ENCODE results near the gene HOXB1. TPM values are rescaled to one million over a fixed set of nuclear protein-coding genes. Genes with fewer than 3 reads are reported as not detected.

The HOXB1 gene
- total RNA-seq, 1 donor = not detected

DNA sequence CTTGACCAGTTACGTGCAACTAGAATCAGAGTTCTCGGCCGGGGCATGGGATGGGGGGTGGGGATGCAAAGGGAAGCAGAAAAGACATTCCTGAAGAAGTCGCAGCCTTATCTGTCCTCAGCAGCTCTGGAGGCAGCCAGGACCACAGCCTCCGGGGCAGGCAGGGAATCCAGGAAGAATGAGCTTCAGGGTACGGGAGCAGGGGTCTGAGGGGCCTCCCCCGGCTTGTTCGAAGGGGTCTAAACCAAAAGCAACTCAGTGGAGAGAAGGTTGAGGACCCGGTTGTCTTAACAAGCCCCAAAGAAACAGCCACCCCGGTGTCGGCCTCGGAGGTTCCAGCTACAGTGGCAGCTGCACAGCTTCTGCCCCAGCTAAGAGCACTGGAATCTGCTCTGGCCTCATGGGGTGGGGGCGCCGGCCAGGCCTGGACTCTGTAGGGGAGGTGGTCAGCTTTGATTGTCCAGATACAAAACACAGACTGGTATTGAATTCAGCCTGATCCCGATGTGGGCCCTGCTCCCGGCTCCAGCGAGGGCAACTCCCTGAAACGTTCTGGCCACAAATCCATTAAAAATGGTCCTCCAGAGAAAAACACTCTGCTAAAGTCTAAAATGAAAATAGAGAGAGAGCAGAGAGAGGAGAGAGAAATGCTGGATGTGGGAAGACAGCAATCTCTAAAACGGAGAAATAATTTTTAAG, 39.7 kb upstream of the HOXB1 start:
- H3K4me3 ChIP-seq (ENCODE audit: low read depth, low read length) = no peak overlapping the region
- no peak for DNase-seq (ENCODE audit: low read depth)
- TF ChIP-seq, protein P1, sequence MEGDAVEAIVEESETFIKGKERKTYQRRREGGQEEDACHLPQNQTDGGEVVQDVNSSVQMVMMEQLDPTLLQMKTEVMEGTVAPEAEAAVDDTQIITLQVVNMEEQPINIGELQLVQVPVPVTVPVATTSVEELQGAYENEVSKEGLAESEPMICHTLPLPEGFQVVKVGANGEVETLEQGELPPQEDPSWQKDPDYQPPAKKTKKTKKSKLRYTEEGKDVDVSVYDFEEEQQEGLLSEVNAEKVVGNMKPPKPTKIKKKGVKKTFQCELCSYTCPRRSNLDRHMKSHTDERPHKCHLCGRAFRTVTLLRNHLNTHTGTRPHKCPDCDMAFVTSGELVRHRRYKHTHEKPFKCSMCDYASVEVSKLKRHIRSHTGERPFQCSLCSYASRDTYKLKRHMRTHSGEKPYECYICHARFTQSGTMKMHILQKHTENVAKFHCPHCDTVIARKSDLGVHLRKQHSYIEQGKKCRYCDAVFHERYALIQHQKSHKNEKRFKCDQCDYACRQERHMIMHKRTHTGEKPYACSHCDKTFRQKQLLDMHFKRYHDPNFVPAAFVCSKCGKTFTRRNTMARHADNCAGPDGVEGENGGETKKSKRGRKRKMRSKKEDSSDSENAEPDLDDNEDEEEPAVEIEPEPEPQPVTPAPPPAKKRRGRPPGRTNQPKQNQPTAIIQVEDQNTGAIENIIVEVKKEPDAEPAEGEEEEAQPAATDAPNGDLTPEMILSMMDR (IDR thresholded peaks at IDR 0.05; ENCODE audit: insufficient read depth, low read depth, low read length) = no peak

DNA sequence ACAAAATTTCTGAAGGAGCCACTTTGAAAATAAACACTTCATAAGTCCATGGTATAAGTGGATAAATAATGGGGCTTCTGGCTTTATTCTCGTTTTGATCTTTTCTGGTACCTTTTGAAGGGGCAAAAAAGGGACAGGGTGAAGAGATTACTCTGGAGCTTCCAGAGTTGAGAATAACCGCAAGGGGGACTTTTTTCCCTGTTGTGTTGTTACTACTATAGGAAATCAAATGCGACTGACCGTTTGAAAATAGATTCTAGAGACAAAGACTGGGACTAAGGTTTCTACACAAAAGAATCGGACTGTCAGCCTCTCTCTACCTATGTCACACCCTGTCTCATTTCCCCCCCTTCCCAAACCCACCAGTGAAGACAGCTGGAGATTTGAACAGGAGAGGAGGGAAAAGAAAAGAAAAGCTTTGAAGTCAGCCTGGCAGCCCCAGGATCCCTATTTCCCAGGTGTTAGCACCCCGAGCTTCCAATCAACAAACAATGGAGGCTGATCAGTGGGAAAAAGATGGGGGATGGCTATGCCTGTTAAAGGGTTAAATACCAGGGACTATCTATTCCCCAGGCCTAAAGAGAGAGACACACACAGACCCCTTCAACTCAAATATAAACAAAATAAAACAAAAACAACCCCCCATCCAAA, 39.0 kb upstream of the HOXB1 start:
- no peak for DNase-seq (ENCODE audit: low read depth)
- H3K4me3 ChIP-seq (ENCODE audit: low read depth, low read length) = no peak overlapping the region
- TF ChIP-seq, protein P1 (IDR thresholded peaks at IDR 0.05; ENCODE audit: insufficient read depth, low read depth, low read length) = no peak

DNA sequence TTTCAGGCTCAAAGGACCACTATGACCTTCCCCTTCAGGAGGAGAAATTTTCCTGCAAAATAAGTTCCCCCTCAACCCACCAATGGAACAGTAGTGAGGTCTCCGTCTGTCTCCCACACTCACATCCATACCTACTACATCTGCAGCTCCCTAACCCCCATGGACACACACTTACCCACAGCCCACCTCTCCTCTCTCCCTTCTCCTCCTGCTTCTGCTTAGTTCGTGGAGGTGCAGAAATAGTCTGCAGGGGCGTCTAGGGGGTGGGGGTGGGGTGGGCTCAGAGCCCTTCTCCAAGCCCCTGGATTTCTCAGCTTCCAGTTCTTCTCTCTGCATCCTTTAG, 38.4 kb upstream of the HOXB1 start:
- H3K4me3 ChIP-seq (ENCODE audit: low read depth, low read length) = no peak overlapping the region
- DNase-seq (ENCODE audit: low read depth) = no peak
- TF ChIP-seq, protein P1 (IDR thresholded peaks at IDR 0.05; ENCODE audit: insufficient read depth, low read depth, low read length) = no peak

DNA sequence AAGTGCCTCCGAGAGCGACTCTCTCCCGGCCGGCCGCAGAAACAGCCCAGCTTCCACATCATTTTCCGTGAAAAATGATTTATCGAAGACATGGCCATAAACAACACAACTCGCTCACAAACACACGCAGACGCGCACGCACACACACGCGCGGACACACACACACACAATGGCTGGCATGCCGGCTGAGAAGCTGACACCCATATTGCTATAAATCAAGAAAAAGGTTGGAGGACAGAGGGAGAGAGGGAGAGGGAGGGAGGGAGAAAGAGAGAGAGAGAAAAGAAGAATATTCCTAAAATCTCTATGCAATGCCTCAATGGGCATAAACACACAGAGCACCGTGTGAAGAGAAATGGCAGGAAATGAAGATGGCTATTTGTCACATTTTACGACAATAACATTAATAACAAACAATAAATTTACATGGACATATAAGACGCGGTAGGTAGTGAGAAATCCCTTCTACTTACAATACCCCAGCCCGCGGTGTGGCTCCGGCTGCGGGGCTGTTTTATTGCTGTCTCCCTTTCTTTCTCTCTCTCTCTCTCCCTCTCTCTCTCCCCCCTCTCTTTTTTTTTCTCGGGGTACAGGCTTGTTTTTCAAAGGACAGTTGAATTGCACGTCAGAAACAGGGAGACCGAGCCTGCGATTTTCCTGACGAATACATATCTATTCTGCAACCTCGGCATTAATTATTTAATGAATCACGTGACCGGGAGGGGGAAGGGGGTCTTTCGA, 37.9 kb upstream of the HOXB1 start:
- DNase-seq (ENCODE audit: low read depth) = no peak
- no peak overlapping the region for H3K4me3 ChIP-seq (ENCODE audit: low read depth, low read length)
- TF ChIP-seq, protein P1 (IDR thresholded peaks at IDR 0.05; ENCODE audit: insufficient read depth, low read depth, low read length) = no peak

DNA sequence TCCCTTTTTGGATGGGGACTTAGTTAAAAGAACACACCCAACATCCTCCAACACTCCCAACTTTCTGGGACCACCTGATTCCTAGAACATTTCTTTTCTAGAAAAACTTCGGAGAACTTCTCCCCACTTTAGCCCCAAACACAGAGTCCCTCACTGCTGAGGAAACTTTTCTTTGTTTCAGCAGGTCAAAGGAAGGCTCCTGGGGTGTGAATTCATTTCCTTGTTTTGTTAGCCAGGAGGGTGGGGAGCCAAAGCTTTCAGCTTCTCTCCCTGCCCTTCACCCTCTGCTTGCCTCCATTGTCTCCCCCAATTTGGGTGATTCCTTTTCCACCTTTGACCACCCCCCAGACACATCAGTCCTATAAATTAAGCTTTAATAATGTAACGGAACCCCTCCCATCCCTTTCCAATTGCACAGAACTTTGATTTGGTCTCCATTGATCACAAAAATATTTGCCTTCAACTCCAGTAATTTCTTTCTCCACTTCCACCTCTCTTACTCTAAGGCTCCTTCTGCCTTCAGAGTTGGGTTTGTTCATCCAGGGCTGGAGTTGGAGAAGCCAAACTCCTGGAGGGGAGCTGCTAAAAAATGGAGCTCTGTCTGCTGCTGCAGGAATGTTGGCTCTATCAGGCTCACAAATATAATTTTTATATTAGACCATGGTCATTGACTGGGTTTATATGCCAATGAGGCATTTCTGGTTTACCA, 37.0 kb upstream of the HOXB1 start:
- no peak for DNase-seq (ENCODE audit: low read depth)
- TF ChIP-seq, protein P1 (IDR thresholded peaks at IDR 0.05; ENCODE audit: insufficient read depth, low read depth, low read length) = no peak
- H3K4me3 ChIP-seq (ENCODE audit: low read depth, low read length) = no peak overlapping the region

DNA sequence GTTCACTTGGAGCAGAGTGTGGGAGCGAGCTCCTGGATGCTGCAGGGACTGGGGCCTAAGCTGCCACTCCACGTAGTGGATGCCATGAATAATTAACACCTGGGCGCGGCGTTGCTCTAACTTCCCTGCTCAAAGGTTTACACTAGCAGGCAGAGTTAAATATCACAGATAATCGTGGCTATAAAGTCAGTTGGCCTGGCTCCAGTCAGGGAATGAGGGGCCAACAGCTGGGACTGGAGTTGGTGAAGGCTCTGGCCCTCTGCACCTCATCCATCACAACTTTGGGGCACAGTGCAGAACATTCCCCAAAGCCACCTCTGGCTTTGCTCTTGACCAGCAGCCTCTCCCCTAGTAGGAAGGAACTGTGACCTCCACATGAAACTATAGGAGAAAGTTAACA, 36.4 kb upstream of the HOXB1 start:
- DNase-seq (ENCODE audit: low read depth) = no peak
- no peak overlapping the region for H3K4me3 ChIP-seq (ENCODE audit: low read depth, low read length)
- TF ChIP-seq, protein P1 (IDR thresholded peaks at IDR 0.05; ENCODE audit: insufficient read depth, low read depth, low read length) = no peak
